Fibroblast of the conjunctiva (primary cell): ENCODE results near the gene SUN1.
"Not testable (repeated sequence)": the region's sequence is repeated elsewhere in the genome, so short reads cannot be mapped to it uniquely, and the experiment has no call there.

ENCODE experiments used
- DNase-seq: peaks from one replicate; pipeline ENCODE4 v3.0.0-alpha.2; 2010; ENCODE audit warnings: low read depth

The SUN1 gene

DNA sequence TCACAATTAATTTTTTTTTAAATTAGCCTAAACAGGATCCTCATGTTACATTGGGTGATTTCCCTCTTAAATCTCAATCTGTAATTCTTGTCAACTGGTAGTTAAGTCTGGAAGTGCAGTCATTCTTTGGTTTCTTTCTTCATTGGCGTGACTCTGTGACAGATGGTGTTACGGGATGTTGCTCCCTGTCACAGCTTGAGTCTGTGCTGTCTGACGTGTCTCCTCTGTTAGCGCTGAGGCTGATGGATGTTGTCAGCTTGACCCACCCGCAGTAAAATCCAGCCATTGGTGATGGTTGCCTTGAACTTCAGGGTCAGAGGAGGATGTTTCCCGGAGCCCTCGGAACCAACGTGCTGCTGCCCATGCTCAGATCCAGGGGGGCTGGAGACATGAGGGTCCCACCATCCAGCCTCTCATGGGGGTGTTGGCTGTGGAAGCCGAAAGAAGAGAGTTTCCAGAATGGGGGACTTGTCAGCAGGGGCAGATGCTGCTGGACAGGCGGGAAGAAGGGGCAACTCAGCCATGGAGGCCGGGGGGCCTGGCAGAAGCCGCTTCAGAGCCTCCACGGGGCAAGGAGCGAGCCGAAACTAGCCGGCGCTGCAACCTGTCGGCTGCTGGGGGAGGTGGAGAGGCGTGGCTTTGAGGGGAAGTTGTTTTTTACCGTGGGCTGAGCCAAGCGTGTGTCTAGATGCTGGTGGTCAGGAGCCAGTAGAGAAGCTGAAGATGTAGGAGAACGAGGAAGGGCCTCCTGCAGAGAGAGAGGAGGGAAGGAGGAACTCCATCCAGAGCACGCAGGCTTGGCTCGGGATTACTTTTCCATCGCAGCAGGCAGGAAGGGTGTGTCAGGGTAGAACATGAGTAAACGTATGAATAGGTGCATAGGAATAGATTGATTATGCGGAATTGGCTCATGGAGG, 3.5 kb downstream of the SUN1 start:
- DNase-seq, result no peak

GRCh38 chr7:836429-836828, 4.2 kb downstream of the SUN1 start:
- no peak for DNase-seq

GRCh38 chr7:837001-837400, 4.7 kb downstream of the SUN1 start:
- no peak for DNase-seq

GRCh38 chr7:840001-840600, 7.8 kb downstream of the SUN1 start:
- DNase-seq, result no peak

DNA sequence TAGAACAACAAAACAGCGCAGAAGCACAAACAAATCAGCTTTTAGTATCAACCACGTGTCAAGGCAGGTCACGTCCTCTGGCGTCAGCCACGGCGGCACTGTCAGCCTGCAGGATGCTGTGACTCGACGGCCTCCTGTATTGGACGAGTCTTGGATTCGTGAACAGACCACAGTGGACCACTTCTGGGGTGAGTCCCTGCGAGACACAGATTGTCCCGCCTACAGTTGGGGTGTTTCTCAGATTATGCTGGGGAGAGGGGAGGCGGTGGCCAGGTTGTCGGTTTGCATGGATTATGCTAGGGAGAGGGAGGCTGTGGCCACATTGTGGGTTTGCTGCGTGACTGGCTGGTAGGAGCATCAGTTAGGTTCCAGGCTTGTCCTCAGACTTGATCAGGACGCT, 9.7 kb downstream of the SUN1 start:
- DNase-seq, result no peak

GRCh38 chr7:842431-843031, 10.3 kb downstream of the SUN1 start:
- DNase-seq, result no peak

GRCh38 chr7:843230-843629, 11.0 kb downstream of the SUN1 start:
- DNase-seq, result no peak

DNA sequence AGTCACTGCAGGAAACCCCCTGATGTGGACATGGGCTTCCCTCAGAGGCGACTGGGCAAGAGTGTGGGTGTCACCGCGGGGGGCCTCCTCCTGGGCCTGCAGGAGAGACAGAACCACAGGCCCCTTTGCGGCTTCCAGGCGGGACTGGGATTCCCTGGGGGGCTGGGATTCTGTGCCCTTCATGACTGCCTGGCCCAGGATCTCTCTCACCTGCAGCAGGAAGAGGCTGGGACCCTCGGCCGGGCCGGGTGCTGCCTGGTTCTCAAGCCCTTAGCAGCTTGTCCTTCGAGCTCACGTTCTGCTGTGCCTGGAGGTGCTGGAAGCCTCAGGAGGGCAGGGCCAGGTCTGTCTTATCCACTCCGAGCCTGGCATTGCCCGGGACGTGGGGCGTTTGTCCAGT, 11.8 kb downstream of the SUN1 start:
- no peak for DNase-seq

GRCh38 chr7:844514-844913, 12.2 kb downstream of the SUN1 start:
- DNase-seq, result no peak

- DNase-seq, result no peak
Measured at GRCh38 chr7:845091-845490, 12.8 kb downstream of the SUN1 start.

GRCh38 chr7:845731-846130, 13.5 kb downstream of the SUN1 start:
- DNase-seq, result no peak

- not testable (repeated sequence) for DNase-seq
Measured at GRCh38 chr7:846958-847650, 14.8 kb downstream of the SUN1 start.

DNA sequence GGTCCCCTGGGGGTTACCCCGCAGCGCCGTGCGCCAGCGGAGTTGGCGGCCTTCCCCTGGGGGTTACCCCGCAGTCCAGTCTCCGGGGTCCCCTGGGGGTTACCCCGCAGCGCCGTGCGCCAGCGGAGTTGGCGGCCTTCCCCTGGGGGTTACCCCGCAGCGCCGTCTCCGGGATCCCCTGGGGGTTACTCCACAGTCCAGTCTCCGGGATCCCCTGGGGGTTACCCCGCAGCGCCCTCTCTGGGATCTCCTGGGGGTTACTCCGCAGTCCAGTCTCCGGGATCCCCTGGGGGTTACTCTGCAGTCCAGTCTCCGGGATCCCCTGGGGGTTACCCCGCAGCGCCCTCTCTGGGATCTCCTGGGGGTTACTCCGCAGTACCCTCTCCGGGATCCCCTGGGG, 15.5 kb downstream of the SUN1 start:
- not testable (repeated sequence) for DNase-seq

GRCh38 chr7:849145-849544, 16.9 kb downstream of the SUN1 start:
- no peak for DNase-seq

DNA sequence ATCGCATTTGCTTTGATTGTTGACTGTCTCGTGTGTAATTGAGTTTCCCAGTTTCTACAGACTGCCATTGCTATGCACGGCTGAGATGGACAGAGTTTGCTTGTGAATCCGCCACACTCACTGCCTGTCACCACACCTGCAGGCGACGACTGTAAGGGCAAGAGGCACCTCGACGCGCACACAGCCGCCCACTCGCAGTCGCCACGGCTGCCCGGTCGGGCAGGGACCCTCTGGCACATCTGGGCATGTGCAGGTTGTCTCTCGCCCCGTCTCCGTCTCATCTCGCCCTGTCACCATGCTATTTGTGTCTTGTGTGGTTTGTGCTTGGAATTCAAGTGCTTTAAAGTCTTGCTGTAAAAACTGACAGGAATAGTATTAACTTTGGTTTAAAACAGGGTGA, 17.5 kb downstream of the SUN1 start:
- DNase-seq, result no peak

- DNase-seq, result no peak
Measured at GRCh38 chr7:851204-851603, 18.9 kb downstream of the SUN1 start.

- DNase-seq, result no peak
Measured at GRCh38 chr7:853366-854117, 21.3 kb downstream of the SUN1 start.

DNA sequence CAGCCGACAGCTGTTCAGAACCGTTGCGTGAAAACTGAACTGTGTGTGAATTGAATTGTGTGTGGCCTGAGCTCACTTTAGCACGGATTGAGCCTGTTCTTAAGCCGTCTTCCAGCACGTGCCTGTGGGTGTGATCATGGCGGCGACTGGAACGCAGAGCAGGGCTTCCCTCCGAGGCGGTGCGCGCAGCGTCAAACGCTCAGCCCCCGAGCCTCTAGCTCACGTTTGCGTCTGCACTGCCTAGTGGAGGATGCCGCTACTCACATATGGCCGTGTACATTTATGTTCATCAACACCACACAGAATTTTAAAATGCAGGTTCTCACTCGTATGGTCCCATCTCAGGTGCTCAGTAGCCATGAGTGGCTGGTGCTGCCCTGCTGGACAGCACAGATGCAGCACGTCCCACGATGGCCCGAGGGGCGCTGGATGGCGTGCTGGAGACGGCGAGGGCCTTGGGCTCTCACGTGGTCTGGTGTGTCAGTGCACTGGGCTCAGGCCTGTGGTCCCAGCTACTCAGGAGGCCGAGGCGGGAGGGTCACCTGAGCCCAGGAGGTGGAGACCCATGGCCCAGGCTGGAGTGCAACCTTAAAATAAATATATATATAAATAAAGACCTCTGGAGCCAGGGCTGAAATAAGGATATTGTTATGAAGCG, 22.0 kb downstream of the SUN1 start:
- DNase-seq, result no peak

GRCh38 chr7:855686-856369, 23.6 kb downstream of the SUN1 start:
- DNase-seq, result no peak

DNA sequence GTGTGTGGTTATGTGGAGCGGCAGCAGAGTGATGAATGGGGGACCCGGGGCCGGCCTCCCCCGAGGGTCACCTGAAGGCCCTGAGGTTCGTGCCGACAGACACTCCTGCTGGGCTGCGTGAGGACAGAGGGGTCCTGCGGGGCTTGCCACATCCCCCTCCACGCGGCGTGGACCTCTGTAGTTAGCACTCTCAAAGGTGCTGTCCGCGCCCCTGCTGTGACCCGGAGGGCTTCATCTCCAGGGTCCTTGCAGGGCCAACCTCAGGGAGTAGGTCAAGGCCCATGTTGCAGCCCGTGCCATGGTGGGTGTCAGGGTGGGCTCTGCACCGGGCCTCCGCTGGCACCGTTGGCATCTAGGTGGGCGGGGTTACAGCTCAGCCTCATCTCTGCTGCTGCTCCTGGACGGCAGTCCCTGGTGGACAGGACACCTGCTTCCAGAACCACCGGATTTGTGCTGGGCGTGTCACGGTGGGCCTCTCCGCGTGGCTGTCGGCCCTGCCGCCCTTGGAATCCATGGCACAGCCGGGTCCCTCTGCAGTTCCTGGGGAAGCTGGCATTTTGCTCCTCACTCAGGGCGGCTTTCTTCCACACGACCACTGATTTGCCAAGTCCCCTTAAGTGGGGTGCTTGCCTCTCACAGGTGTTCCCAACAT, 24.3 kb downstream of the SUN1 start:
- DNase-seq, result no peak
